ENCODE results near the gene PTPN23.

PTPN23 gene

GRCh38 chr3:47376393-47376792 lies 4.4 kb upstream of the PTPN23 start:
- DNase-seq: no peak

GRCh38 chr3:47377186-47377585 lies 3.6 kb upstream of the PTPN23 start:
- no peak for DNase-seq

GRCh38 chr3:47378869-47379268 lies 2.0 kb upstream of the PTPN23 start:
- no peak for DNase-seq

- DNase-seq: no peak
These were observed 1.4 kb upstream of the PTPN23 start for GRCh38 chr3:47379411-47379899.

GRCh38 chr3:47380026-47380600 lies 708 bp upstream of the PTPN23 start:
- DNase-seq: peak in 1 of 2 experiments; percentile 38

GRCh38 chr3:47381317-47382157 lies 716 bp downstream of the PTPN23 start:
- DNase-seq: peak; percentile 47 to 65

GRCh38 chr3:47384425-47384824 lies 3.6 kb downstream of the PTPN23 start:
- DNase-seq: no peak

GRCh38 chr3:47385007-47385406 lies 4.2 kb downstream of the PTPN23 start:
- DNase-seq: no peak

GRCh38 chr3:47385796-47386195 lies 5.0 kb downstream of the PTPN23 start:
- no peak for DNase-seq

- DNase-seq: no peak
These were observed 12.1 kb downstream of the PTPN23 start for GRCh38 chr3:47392933-47393332.

- no peak for DNase-seq
These were observed 13.5 kb downstream of the PTPN23 start for GRCh38 chr3:47394140-47394870.

- peak; percentile 68 to 89 for DNase-seq
These were observed 14.1 kb downstream of the PTPN23 start for GRCh38 chr3:47394881-47395280.

GRCh38 chr3:47398228-47398627 lies 17.4 kb downstream of the PTPN23 start:
- DNase-seq: no peak

- DNase-seq: no peak
These were observed 18.2 kb downstream of the PTPN23 start for GRCh38 chr3:47399016-47399415.

GRCh38 chr3:47399531-47400270 lies 18.9 kb downstream of the PTPN23 start:
- DNase-seq: no peak

- no peak for DNase-seq
These were observed 23.6 kb downstream of the PTPN23 start for GRCh38 chr3:47404431-47404876.

- DNase-seq: no peak
These were observed 24.4 kb downstream of the PTPN23 start for GRCh38 chr3:47404955-47405790.

- no peak for DNase-seq
These were observed 25.3 kb downstream of the PTPN23 start for GRCh38 chr3:47405820-47406761.

GRCh38 chr3:47406762-47407149 lies 25.9 kb downstream of the PTPN23 start:
- peak; percentile 86 to 92 for DNase-seq

GRCh38 chr3:47407237-47407636 lies 26.4 kb downstream of the PTPN23 start:
- DNase-seq: no peak
